ENCODE measurements around the gene TBX3.

DNA sequence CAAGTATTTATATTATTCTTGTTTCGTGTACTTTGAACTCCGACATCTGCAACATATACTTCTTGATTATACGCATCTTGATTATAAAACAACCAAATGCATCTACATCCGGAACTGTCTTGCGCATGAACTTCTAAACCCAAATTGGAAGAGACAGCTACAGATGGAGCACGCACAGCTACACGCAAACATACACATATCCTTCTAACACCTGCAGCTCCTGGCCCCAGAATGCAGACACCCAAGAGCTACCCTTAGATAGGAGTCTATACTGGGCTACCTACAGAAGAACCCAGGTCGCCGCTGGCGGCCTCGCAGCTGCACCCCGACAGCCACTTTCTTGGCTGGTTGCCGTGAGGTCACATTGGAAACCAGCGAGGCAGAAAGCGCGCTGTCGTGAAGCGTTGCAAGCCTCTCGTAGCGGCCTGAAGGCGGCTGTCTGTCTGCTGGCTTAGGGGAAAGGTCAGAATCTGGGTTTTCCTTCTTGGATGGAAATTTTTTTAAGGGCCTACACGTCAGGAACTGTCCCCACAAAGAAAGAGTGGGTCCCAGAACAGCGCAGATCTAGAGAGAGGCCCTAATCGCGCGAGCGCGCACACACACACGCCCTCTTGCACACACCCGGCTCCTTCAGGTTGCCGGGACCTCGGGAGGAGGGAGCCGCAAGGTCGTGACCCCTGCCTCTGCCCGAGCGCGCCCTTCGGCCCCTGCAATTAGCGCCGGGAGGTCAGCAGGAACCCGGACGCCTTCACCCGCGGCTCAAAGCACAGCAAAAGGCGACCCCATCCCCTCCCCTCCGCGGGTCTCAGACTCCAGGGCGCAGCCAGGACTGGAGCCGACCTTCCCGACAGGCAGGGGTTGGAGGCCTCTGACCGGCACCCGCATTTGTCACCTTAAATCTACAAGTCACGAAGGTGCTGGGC, 17.0 kb downstream of the TBX3 start:
- TF ChIP-seq GATA3 (IDR thresholded peaks at IDR 0.05; ENCODE audit: low read depth, low read length) (no peak), GATA2 (IDR thresholded peaks at IDR 0.05; ENCODE audit: low read depth, low read length) (no peak)

Data from SH-SY5Y (cell line).